HG03460 (cell line): ENCODE results near the gene MRPL17.

Source experiments
- ATAC-seq: cut with Tn5 transposase; IDR thresholded peaks from one replicate; pipeline ENCODE4 v1.9.1; 2021; ENCODE audit not compliant: unreplicated experiment

Gene MRPL17

DNA sequence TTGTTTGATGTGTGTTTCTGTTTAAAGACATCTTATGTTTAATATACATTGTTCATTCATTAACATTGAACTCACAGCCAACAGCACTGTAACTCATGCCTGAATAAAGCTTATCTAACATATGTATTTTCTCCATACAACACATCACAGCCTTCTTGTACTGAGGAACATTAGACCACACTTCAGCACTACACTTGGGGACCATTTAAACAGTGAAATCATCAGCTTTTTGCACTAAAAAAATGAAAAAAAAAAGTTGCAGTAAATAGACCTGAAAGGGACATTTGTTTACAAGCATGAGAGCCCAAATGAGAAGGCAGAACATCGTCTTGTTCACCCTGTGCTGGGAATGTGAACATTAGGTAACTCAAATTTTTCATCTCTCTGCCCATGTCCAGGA lies 48.6 kb downstream of the MRPL17 start:
- ATAC-seq, result no peak

DNA sequence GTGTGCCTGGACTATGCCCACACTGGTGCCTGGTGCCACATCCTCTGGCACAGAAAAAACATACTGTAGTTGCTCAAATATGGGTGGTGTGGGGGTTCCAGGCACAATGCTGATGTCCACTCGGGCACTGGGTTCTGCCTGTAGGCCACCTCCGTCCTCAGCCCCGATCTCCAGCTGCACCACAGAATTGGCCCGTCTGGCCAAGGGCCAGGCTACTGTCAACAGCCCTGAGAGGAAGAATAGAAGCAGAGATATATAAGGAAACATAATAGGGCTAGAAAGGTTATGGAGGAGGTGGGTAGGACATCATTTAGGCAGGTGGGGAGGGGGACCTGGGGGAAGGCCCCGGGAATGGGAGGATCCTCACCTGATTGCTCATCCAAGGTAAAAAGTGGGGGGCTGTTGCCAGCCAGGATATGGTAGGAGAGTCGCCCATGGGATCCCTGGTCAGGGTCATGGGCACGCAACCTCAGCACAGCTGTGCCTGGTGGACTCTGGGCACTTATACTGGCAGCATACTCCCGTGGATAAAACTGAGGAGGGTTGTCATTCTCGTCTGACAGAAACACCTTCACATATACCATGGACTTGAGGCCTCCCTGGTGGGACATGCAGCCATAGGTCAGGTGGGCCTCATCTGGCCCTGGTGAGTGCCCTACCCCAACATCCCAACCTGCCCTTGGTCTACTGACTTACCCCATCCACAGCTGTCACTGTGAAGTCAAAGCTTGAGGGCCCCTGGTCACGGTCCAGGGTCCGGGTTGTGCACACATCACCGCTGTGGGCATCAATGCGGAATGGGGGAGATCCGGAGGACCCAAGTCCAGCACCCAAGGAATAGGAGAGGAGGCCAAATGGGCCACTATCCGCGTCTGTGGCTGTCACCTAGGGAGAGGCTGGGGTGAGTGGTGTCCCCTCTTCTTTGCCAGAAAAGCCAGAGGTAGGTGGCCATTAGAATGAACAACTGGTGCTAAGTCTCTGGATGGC lies 49.4 kb downstream of the MRPL17 start:
- ATAC-seq, result no peak

DNA sequence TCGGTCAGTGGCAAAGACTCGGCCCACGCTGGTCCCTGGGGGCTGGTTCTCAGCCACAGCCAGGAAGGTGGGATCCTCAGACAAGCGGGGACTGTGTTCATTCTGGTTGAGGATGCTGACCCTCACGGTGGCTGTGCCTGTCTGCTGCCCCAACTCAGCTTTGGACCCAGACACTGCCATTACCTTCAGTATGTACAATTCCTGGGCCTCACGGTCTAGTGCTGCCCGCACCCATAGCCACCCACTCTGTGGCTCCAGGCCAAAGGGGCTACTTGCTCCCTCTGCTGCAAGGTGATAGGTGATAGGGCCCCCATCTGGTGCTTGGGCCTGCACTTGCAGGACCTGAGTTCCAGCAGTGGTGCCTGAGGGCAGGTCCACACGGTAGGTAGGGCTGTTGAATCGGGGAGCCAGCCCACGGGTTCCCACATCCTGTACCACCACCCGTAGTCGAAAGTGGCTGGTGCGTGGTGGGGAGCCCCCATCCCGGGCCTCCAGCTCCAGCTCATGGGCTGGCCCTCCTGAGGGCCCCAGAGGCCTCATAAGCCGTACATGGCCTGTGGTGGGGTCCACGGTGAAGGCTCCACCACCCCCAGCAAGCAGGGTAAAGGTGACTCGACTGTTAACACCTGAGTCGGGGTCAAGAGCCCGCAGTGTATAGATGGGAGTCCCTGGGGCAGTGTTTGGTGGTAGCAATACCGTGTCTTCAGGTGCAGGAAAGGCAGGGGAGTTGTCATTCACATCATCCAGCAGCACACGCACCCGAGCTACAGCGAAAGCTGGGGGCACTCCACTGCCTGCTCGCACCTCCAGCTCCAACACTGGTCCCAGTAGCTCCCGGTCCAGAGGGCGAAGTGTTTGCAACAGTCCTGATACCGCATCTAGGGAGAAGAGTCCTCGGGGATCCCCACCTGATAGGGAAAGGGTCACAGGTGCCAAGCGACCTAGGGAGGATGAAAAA lies 50.7 kb downstream of the MRPL17 start:
- no peak for ATAC-seq

DNA sequence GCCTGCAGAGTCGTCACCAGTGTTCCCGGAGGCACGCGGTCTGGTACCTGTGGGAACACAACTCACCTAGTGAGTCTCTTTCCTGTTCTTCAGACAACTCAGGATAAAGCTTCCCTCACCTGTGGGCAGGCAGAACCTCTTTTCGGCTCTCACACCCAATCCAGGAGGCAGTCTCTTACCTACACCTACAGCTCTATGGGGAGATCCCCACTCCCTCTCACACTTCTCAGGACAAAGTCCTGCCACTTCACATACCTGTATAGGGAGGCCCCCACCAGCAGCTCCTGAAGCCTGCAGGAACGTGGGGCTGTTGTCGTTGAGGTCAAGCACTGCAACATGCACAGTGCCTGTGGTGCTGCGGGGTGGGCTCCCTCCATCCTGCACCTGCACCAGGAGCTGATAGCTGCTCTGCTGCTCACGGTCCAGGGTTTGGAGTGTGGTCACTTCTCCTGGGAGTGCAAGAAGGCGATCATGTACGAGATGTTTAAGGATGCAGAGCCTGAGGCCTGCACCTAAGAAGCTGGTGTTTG lies 51.7 kb downstream of the MRPL17 start:
- ATAC-seq, result no peak

DNA sequence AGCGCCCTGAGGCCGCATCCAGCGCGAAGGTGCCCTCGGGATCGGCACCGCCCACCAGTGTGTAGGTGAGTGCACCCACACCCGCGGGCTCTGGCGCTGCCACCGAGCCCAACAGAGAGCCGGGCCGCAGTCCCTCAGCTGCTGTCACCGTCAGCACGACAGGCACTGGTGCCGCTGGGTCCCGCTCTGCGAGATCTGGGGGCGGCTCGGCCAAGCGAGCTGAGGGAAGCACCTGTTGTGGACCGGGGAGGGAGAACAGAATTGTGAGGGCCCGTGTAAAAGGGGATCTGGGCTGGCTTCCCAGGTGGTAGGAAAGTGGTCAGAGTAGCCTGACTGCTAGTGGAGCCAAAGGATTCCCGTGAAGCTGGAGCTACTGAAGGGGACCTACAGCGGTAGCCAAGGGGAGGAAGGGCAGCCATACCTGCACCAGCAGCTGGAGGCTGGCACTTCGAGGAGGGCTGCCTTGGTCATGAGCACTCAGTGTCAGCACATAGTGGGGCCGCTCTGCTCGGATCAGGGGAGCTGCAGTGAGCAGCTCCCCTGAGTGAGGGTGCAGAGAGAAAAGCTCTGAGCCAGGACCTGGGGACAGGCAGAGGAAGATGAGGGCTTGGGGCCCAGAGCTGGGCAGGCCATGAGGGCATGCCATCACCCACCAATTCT lies 52.4 kb downstream of the MRPL17 start:
- ATAC-seq, result no peak
